HepG2 (cell line): ENCODE results near the gene ADAMTS4. TPM values are rescaled to one million over a fixed set of nuclear protein-coding genes. Genes with fewer than 3 reads are reported as not detected.
A peak's percentile ranks its signal among the peaks of the same experiment; 100 is the strongest.

Source experiments
- HOXA5 ChIP-seq: sonication (generic); formaldehyde crosslinking; IDR thresholded peaks from 2 replicates; pipeline ENCODE4 v1.4.0; 2020; ENCODE audit warnings: missing genetic modification reagents
- IKZF4 ChIP-seq: sonication (generic); formaldehyde crosslinking; IDR thresholded peaks from 2 replicates; pipeline ENCODE4 v1.5.1; 2020; ENCODE audit warnings: borderline replicate concordance, mild to moderate bottlenecking, low read depth, missing genetic modification reagents; ENCODE audit errors: not compliant biosample characterization
- KDM5B ChIP-seq: sonication (generic); formaldehyde crosslinking; IDR thresholded peaks from 2 replicates; pipeline ENCODE4 v1.4.0; 2020; ENCODE audit warnings: missing genetic modification reagents, mild to moderate bottlenecking, borderline replicate concordance
- MED13 ChIP-seq: sonication (generic); formaldehyde crosslinking; IDR thresholded peaks from 2 replicates; pipeline ENCODE4 v1.5.0; 2020; ENCODE audit warnings: missing genetic modification reagents
- MTF2 ChIP-seq: sonication (generic); formaldehyde crosslinking; IDR thresholded peaks from 2 replicates; pipeline ENCODE4 v1.5.0; 2020; ENCODE audit warnings: missing genetic modification reagents, borderline replicate concordance
- NCOA2 ChIP-seq: sonication (generic); formaldehyde crosslinking; IDR thresholded peaks from 2 replicates; pipeline ENCODE4 v1.8.0; 2022; ENCODE audit warnings: inconsistent platforms
- NR1H2 ChIP-seq: sonication (generic); formaldehyde crosslinking; IDR thresholded peaks from 2 replicates; pipeline ENCODE4 v1.8.1; 2022; ENCODE audit warnings: low read depth, missing genetic modification reagents, borderline replicate concordance
- PAX8 ChIP-seq: sonication (generic); formaldehyde crosslinking; IDR thresholded peaks from 2 replicates; pipeline ENCODE4 v1.8.0; 2022; ENCODE audit warnings: mild to moderate bottlenecking, missing genetic modification reagents, borderline replicate concordance
- PITX1 ChIP-seq: sonication (generic); formaldehyde crosslinking; IDR thresholded peaks from 2 replicates; pipeline ENCODE4 v1.5.1; 2020; ENCODE audit warnings: mild to moderate bottlenecking, missing genetic modification reagents
- PREB ChIP-seq: sonication (generic); formaldehyde crosslinking; IDR thresholded peaks from 2 replicates; pipeline ENCODE4 v1.4.0; 2020; ENCODE audit warnings: missing genetic modification reagents
- RELA ChIP-seq: sonication (generic); formaldehyde crosslinking; IDR thresholded peaks from 2 replicates; pipeline ENCODE4 v1.4.0; 2020; ENCODE audit warnings: missing genetic modification reagents
- SATB2 ChIP-seq: sonication (generic); formaldehyde crosslinking; IDR thresholded peaks from 2 replicates; pipeline ENCODE4 v1.5.0; 2020; ENCODE audit warnings: missing genetic modification reagents
- SYNCRIP ChIP-seq: fragments of 200-400 bp; formaldehyde crosslinking; IDR thresholded peaks from 2 replicates; pipeline ENCODE4 v1.6.1; 2018; ENCODE audit warnings: mild to moderate bottlenecking, low read depth, low read length; ENCODE audit not compliant: insufficient read depth
- THAP9 ChIP-seq: sonication (generic); formaldehyde crosslinking; IDR thresholded peaks from 2 replicates; pipeline ENCODE4; 2020; ENCODE audit warnings: missing genetic modification reagents, mild to moderate bottlenecking, borderline replicate concordance
- ZBTB20 ChIP-seq: sonication (generic); formaldehyde crosslinking; IDR thresholded peaks from 2 replicates; pipeline ENCODE4 v1.8.1; 2023; ENCODE audit warnings: missing genetic modification reagents, low read depth, mild to moderate bottlenecking, borderline replicate concordance
- ZFP36L1 ChIP-seq: sonication (generic); formaldehyde crosslinking; IDR thresholded peaks from 2 replicates; pipeline ENCODE4 v1.8.0; 2022; ENCODE audit warnings: mild to moderate bottlenecking, missing genetic modification reagents, moderate library complexity
- ZNF276 ChIP-seq: sonication (generic); formaldehyde crosslinking; IDR thresholded peaks from 2 replicates; pipeline ENCODE4 v1.4.0; 2020; ENCODE audit warnings: mild to moderate bottlenecking, low read depth, missing genetic modification reagents
- ZNF337 ChIP-seq: sonication (generic); formaldehyde crosslinking; IDR thresholded peaks from 2 replicates; pipeline ENCODE4 v1.5.1; 2020; ENCODE audit warnings: missing genetic modification reagents, low read depth, mild to moderate bottlenecking, borderline replicate concordance
- ZNF383 ChIP-seq: sonication (generic); formaldehyde crosslinking; IDR thresholded peaks from 2 replicates; pipeline ENCODE4 v1.4.0; 2020; ENCODE audit warnings: missing genetic modification reagents, mild to moderate bottlenecking, borderline replicate concordance
- ZNF512 ChIP-seq: sonication (generic); formaldehyde crosslinking; IDR thresholded peaks from 2 replicates; pipeline ENCODE4 v1.4.0; 2020; ENCODE audit warnings: mild to moderate bottlenecking, missing genetic modification reagents
- ZNF563 ChIP-seq: sonication (generic); formaldehyde crosslinking; IDR thresholded peaks from 2 replicates; pipeline ENCODE4 v1.8.0; 2022; ENCODE audit warnings: mild to moderate bottlenecking, moderate library complexity, missing genetic modification reagents
- ZNF572 ChIP-seq: sonication (generic); formaldehyde crosslinking; IDR thresholded peaks from 2 replicates; pipeline ENCODE4 v1.5.1; 2020; ENCODE audit warnings: mild to moderate bottlenecking, missing genetic modification reagents
- polyA plus RNA-seq, 8 experiments: library from polyadenylated mRNA; depleted of rRNA in 3 of 8; stranded (reverse) in 7 of 8; unstranded in 1 of 8; fragments of >200 nt; fragmentation: Illumina TruSeq in 4 of 8; extraction: Trizol in 4 of 8; gene quantifications; 2 replicates each; pipeline versions ENCODE4 v1.2.1 to v1.2.3, GENCODE V29; 2011 to 2016; ENCODE audit warnings: low read depth in 4 of 8, missing spikeins in 1 of 8, mixed read lengths in 1 of 8; ENCODE audit not compliant: insufficient read depth in 1 of 8
- total RNA-seq, 5 experiments: library from RNA; depleted of rRNA; stranded (reverse); fragments of >200 nt; fragmentation: Illumina TruSeq; extraction: Trizol; gene quantifications; 2 replicates each; pipeline ENCODE4 v1.2.3, GENCODE V29; 2016; ENCODE audit warnings: low read depth in 1 of 5

Gene ADAMTS4
- total and polyA plus RNA-seq, 2 of the 13 experiments (the other 11 are each of a cell fraction or from before 2014, with no cell fraction given): 0.51 to 1.7 TPM

GRCh38 chr1:161223805-161224694 is 25.2 kb upstream of the ADAMTS4 start (continued):
- no peak for TF ChIP-seq ZNF572 (CRISPR knock-in tag)
- peak; percentile 78 for TF ChIP-seq HOXA5 (CRISPR knock-in tag)
- no peak for TF ChIP-seq ZNF383
- TF ChIP-seq NCOA2 (CRISPR knock-in tag): peak; percentile 97
- TF ChIP-seq PREB (CRISPR knock-in tag): no peak
- no peak for TF ChIP-seq MTF2 (CRISPR knock-in tag)
- no peak for TF ChIP-seq ZNF512 (CRISPR knock-in tag)
- TF ChIP-seq PITX1 (CRISPR knock-in tag): peak; percentile 95
- TF ChIP-seq ZFP36L1: no peak
- no peak for TF ChIP-seq KDM5B (CRISPR knock-in tag)
- no peak for TF ChIP-seq RELA (CRISPR knock-in tag)
- no peak for TF ChIP-seq IKZF4 (CRISPR knock-in tag)
- TF ChIP-seq SATB2 (CRISPR knock-in tag): no peak; the same call in 1 of the 2 replicates
- no peak for TF ChIP-seq NR1H2 (CRISPR knock-in tag)
- no peak for TF ChIP-seq ZNF563 (CRISPR knock-in tag)
- peak; percentile 98 for TF ChIP-seq MED13 (CRISPR knock-in tag)
- TF ChIP-seq ZNF276 (CRISPR knock-in tag): no peak
- no peak for TF ChIP-seq ZNF337
- no peak for TF ChIP-seq PAX8 (CRISPR knock-in tag)
- no peak for TF ChIP-seq THAP9 (CRISPR knock-in tag)
- peak; percentile 60; the same call in 1 of the 2 replicates for TF ChIP-seq ZBTB20 (CRISPR knock-in tag)
- TF ChIP-seq SYNCRIP: no peak
